Endometrium (tissue), 2 donors: Measurements from ENCODE around the gene RPL35.
"Not testable (repeated sequence)": the region's sequence is repeated elsewhere in the genome, so short reads cannot be mapped to it uniquely, and the experiment has no call there.

Source experiments
- FAIRE-seq: peaks from 2 replicates; lab custom pipeline; 2012; peaks lifted over from hg19 to GRCh38; lab: Jason Lieb, UNC
- donor health status: control.
- donor health status: control.

Gene RPL35

DNA sequence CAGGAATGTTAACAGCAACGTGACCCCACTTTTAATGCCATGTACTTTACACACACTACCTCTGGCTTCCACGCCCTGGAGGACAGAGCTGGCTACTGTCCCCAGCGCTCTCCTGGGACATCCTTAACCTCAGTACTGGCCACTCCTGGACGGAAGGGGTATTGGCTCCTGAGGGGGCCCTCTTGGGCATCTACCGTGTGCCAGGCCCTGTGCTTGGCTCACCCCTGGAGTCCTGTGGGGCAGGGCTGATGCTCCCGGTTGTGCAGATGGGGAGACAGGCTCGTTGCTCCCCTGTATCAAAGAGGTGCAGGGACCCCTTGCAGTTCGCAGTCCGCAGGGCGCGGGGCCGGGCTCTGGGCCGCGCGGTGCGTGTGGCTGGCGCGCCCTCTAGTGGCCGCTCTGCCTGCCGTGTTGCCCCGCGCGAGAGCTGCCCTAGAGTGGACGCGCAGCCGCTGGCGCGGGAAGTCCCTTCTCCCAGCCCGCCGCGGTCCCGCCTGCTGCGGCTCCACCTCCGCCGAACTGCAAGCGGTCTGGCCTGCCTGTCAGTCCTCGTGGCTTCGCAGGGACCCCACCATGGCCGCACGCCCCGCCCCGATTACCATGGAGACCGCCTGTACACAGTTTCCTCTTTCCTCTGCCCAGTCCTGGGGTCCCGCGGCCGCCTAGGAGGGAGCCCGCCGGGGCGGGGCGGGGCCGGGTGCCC is 8.8 kb downstream of the RPL35 start, which contains the start of gene WDR38:
WDR38 (plus strand) TSS at position 632 of the 703 bp plus-strand sequence. CDS start 72 bp downstream, outside the sequence.
- no peak for FAIRE-seq

DNA sequence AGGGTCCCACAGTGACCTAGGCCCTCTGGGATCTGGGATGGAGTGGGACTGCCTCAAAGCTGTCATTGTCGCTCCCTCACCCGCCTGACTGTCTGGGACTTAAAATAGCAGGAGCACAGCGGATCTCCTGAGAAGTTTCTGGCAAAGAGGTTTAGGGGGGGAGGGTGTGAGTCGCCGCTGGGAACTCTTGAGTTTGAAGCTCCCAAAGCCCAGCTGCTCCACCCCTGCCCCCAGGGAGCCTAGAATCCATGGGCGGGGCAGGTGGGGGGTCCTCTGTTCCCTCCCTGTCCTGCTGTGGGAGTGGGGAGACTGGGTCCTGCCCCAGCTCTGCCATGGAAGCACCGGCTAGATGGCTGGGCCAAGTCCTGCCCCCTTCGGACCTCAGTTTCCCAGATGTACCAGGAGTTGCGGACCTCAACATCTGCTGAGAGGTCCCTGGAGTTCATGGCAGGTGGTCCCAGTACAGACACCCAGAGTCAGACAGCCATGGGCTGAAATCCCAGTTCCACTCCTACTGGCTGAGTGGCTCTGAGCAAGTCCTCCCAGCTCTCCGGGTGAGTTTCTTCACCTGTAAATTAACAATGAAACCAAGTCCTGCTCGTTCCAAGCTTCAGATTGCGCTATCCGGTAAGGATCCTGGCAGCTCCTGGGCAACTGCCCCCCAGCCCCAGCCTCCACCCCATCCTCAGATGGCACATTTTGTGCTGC is 9.5 kb downstream of the RPL35 start:
- no peak for FAIRE-seq

DNA sequence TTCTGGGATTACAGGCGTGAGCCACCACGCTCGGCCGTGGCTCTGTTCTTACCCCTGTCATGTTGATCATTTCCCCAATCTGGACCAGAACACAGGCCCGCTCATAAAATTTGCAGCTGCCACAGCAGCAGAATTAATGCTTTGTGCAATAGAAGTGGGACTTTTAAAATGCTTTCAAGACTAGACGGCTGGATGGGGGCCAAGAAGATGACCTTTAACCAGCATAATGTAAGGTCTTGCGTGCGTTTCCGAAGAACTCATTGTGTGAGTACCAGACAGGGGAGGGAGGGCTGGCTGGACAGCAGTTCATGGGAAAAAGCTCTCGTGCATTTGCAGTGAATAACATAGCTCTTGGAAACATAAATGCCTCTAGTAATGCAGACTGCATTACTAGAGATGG is 12.0 kb downstream of the RPL35 start:
- no peak for FAIRE-seq

DNA sequence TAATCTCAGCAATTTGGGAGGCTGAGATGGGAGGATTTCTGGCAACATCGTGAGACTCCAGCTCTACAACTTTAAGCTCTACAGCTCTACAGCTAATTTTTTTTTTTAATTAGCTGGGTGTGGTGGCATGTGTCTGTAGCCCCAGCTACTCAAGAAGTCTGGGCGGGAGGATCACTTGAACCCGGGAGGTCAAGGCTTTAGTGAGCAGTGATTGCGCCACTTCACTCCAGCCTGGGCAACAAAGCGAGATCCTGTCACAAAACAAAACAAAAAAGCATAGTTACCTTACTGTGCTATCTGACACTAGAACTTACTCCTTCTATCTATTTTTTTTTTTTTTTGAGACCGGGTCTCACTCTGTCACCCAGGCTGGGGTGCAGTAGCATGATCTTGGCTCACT is 14.8 kb downstream of the RPL35 start:
- FAIRE-seq, result no peak

DNA sequence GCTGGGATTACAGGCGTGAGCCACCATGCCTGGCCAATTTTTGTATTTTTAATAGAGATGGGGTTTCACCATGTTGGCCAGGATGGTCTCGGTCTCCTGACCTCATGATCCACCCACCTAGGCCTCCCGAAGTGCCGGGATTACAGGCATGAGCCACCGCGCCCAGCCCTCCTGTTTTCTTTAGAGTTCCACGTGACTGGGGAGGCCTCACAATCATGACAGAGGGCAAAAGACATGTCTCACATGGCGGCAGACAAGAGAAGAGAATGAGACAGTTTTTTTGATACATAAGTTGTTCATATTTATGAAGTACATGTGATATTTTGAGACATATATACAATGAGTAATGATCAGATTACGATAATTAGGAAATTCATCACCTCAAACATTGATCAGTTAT is 15.3 kb downstream of the RPL35 start:
- not testable (repeated sequence) for FAIRE-seq

DNA sequence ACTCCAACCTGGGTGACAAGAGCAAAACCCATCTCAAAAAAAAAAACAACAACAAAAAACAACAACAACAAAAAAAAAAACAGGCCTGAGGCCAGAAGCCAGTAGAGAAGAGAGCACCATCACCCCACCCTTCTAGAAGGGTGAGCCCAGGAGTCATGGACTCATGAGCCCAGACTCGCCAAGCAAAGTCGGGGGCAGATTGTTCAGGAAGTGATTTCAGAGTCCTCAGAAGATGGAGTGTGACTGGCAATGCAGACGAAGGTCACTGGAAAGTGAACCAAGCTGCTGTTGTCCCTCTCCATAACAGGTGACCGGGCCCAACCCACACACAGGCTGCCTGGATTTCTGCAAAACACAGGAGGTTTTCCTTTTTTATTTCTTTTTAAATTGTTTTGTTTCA is 17.5 kb downstream of the RPL35 start:
- FAIRE-seq, result no peak

DNA sequence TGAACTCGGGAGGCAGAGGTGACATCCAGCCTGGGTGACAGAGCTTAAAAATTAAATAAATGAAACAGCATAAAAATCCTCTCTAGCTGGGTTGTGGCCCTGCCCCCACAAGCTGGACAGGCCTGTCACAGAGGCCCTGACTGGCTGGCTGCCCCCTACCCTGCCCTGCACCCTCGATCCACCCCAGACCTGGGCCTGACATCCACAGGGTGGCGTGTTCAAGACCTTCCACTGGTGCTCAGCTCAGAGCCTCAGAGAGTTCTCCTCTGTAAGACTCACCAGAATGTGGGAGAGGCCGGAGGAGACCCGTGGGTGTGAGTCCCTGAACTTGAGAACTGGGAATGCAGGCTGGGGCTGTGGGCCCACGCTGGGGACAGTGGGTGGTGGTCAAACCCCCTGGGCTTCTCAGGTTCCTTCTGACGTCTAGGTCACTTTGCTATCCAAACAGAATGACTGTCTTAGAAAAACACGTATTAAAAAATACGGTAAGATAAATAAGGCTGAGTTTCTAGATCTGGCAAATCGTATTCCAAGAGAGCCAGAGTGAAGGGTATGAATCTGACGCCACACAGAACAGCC is 18.2 kb downstream of the RPL35 start:
- no peak for FAIRE-seq

DNA sequence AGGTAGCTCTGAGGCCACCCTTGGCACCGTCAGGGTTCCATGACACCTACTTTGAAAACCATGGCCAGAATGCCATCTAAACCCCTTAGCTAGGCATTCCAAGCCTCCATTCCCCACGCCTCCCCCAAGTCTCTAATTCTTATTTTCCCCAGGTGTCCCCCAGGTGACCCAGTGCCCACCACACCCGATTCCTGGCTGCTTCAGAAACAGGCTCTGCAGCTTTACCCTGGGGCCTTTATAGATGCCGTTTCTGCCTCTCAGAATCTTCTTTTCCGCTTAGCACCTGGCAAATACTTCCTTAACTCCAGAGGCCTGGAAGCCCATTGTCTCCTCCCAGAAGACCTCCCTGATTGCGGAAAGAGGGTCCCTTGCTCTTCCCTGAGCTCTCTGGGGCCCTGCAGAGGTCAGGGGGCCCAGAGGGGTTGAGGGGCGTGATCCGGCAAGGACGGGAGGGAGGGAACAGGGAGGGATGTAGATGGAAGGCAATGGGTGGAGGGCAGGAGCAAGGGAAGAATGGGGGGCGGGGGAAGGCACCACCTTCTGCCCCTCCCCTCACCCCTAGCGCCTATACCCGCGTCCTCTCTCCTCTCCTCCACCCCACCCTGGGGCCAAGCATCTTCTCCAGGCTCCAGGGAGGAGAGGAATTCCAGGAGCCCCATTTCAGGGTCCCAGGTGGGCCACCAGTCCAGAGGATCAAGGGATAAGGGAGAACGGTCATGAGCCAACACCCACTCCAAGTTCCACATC is 20.5 kb downstream of the RPL35 start:
- FAIRE-seq, result no peak

DNA sequence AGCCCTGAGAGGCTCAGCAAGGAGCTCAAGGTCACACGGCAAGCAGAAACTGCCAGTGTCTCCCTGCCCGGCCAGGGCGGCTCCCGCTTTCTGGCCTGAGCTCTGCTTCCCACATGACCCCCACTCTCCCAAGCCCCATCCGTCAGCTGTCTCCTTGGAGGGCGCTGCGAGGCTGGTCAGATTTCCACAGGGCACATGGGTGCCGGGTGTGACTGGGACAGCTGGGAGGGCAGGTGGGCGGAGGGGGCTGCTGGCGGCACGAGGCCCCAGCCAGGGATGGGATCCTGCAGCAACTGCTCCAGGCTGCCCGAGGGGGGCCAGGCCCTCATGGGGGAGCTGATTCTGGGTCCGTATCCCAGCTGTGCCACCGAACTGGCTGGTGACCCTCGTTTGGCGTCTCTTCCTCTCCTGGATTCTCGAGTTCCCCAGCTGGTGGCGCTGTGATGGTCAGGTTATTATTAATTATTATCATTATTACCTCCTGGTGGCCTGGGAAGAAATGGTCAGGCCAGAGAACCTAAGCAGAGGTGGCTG is 21.4 kb downstream of the RPL35 start:
- FAIRE-seq, result no peak

DNA sequence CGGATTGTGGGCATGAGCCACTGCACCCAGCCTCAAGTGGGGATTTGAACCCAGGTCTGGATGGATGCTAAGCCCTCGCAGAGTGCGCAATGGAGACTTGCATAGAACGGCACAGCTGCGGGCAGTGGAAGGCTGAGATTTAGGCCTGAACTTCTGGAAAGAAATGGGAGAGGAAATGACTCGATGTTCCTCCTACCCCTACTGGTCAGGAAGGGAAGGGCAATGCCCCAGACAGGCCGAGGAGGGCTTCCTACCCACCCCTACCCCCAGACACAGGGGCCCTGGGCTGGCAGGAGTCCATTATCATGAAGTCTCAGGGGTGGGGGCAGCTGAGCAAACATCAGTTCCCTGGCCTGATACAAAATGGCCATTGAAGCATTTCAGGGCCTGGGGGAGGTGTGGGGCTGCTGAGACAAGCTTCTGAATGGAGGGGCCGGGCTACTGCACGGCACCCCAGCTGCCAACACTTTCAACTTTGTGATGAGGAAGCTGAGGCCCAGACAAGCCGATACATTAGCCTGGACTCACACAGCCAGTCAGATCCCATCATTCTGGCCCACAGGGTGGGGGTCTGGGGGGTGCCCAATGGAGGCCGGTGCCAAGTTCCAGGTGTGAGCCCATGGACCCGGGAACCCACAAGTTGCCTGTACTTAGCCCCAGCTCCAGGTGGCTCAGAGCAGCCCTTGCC is 22.0 kb downstream of the RPL35 start:
- no peak for FAIRE-seq

DNA sequence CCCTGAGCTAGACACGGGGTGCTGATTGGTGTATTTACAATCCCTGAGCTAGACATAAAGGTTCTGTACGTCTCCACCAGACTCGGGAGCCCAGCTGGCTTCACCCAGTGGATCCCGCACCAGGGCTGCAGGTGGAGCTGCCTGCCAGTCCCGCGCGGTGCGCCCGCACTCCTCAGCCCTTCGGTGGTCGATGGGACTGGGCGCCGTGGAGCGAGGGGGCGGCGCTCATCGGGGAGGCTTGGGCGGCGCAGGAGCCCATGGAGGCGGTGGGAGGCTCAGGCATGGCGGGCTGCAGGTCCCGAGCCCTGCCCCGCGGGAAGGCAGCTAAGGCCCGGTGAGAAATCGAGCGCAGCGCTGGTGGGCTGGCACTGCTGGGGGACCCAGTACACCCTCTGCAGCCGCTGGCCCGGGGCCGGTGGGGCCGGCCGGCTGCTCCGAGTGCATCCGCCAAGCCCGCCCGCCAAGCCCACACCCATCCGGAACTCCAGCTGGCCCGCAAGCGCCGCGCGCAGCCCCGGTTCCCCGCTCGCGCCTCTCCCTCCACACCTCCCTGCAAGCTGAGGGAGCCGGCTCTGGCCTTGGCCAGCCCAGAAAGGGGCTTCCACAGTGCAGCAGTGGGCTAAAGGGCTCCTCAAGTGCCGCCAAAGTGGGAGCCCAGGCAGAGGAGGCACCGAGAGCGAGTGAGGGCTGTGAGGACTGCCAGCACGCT is 23.0 kb downstream of the RPL35 start:
- FAIRE-seq, result not testable (repeated sequence)

DNA sequence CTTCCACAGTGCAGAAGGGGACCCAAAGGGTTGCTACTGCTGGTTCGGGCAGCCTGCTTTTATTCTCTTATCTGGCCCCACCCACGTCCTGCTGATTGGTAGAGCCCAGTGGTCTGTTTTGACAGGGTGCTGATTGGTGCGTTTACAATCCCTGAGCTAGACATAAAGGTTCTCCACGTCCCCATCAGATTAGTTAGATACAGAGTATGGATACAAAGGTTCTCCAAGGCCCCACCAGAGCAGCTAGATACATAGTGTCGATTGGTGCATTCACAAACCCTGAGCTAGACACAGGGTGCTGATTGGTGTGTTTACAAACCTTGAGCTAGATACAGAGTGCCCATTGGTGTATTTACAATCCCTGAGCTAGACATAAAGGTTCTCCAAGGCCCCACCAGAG is 23.6 kb downstream of the RPL35 start:
- FAIRE-seq, result not testable (repeated sequence)

DNA sequence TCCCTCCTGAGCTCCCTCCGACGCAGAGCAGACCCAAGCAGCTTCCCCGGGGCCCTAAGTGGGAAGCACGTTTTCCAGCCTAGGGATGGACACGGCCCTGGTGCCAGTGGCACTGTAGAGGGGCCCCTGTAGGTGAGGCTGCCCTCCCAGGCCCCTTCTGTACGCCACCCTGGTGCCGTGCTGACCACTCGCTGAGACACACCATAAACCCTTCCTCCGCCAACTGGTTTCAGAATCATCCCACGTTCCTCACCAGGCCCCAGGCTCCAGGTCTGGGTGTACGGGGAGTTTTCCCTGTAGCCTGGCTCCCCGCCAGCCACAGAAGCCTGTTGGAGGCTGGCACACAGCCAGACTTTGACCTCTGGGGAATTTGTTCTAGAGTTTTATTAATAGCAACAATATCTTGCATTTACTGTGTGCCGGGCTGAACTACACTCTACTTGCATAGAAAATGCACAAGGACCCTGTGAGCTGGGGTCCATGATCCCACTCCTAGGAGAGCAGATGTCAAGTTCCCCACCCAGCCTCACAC is 26.7 kb downstream of the RPL35 start:
- no peak for FAIRE-seq

DNA sequence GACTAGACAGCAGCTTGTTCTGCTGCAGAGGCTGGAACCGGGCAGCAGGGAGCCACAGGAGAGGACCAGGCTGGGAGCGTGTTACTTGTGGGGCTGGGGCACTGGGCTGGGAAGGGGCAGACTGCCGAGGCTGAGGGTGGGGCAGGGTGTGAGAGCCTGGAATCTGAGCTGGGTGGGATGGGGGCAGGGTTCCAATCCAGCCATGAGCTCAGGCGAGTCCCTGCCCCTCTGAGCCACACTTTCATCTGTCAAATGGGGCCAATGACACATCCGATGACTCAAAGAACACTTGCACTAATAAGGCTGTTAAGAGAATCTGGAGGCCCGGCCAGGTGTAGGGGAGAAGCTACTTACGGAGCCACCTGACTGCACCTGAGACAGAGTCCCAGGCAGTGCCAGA is 27.2 kb downstream of the RPL35 start:
- FAIRE-seq, result no peak

DNA sequence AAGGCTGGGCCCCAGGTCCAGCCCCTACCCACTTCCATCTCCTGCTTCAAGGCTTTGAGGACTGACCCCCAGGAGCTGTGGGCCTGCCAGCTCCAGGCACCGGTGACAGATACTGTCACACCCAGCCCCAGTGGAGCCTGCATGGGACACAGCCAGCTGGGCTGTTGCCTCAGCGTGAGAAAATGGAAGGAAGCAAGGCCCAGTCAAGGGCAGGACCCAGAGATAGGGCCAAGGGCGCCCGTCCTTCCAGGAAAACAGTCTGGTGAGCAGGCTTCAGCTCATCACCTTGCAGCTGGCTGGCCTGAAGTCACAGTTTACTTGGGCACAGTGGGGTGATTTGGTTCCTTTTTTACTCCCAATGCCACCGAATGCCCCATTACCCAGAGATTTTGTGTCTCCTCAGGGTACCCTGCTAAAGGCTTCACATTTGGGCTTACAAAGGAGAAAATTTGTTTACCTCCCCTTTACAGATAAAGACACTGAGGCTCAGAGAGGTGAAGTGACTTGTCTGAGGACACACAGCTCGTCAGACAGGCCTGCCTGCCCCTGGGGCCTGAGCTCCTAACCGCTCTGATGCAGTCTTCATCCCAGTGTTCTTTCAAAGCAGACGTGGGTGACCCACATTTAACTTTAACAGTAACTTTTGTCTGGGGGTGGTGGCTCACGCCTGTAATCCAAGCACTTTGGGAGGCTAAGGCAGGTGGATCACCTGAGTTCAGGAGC is 30.0 kb downstream of the RPL35 start:
- no peak for FAIRE-seq

DNA sequence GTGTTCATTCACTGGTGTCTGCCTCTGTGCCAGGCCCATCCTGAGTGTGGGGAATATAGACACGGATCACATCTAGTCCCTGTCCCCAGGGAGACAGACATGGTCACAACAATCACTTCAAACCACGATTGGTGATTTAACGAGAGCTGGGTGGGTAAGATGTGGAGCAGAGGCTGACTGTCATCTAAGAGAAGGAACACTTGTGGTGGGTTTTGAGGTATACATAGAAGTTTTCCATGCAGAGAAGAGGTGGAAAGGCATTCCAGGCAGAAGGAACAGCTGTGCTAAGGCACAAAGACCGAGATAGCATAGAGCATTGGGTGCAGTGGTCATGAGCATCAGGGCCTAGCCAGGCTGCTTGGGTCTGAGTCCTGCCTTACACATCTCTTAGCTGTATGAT is 31.2 kb downstream of the RPL35 start:
- no peak for FAIRE-seq

DNA sequence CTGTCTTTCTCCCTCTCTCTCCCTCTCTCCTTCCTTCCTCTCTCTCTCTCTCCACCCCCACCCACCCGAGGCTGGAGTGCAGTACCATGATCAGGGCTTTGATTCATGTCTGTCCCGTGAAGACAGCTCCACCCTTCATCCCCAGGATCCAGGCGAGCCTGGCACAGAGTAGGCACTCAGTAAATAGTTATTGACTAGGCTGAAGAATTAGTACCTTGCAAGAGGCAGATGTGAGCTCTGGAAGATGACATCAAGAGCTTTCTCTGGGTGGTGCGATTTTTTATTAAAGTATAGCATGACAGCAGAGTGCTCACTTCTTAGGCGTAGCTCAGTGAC is 32.5 kb downstream of the RPL35 start:
- no peak for FAIRE-seq

DNA sequence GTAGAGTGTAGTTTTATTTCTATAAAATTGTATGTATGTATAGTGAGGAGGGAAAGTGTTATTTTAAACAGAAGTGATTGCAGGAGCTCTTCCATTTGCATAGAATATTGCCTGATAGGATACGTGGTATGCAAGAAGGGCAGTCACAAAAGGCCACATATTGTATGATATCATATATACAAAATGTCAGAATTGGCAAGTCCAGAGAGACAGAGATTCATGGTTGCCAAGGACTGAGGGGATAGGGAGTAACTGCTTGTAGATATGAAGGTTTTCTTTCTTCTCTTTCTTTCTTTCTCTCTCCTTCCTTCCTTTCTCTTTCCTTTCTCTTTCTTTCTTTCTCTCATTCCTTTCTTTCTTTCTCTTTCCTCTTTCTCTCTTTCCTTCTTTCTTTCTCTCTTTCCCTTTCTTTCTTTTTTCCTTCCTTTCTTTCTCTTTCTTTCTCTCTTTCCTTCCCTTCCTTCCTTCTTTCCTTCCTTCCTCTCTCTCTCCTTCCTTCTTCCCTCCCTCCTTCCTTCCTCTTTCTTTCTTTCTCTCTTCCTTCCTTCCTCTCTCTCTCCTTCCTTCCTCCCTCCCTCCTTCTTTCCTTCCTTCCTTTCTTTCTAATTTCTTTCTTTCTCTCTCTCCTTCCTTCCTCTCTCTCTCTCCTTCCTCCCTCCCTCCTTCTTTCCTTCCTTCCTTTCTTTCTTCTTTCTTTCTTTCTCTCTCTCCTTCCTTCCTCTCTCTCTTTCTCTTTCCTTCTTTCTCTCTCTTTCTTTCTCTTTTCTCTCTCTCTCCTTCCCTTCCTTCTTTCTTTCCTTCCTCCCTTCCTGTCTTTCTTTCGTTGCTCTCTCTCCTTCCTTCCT is 33.0 kb downstream of the RPL35 start:
- no peak for FAIRE-seq
